ENCODE measurements around the gene LRRC3.

The LRRC3 gene

GRCh38 chr21:44456915-44457736 lies 1.8 kb downstream of the LRRC3 start:
- no peak for DNase-seq (ENCODE audit: low spot score)

- DNase-seq (ENCODE audit: low spot score), result no peak
Observed at GRCh38 chr21:44458971-44459711, 3.8 kb downstream of the LRRC3 start.

DNA sequence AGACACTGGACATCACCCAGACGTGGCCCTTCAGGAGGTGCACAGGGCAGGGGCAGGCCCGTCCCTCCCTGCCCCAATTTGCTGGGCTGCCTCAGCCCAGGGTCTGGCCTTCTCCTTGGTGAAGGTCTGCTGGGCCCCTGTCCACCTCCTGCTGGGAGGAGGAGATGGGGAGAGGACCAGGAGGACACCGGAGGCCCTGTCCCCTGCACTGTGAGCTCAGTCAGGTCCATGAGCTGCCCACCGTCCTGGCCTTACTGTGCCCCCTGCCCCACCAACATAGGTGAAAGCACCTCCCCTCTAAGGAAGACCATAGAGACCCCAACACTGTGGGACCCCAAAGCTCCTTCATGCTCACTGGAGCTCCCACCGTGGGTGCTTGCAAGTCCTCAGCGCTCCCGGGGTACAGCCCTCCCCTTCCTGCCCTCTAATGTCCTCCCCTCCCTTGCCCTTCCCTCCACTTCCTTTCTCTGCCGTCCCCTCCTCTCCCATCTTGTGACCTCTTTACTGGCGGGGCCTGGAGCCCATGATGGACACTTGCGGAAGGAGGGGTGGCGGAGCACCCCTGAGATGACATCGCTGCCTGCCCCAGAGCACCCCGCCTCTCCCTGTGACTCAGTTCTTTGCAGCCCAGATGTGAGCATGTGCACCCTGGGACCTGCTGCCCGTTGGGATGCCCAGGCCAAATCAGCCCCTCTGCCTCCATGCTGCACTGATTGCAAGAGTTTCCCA lies 4.6 kb downstream of the LRRC3 start:
- no peak for DNase-seq (ENCODE audit: low spot score)

GRCh38 chr21:44460441-44460755 lies 5.1 kb downstream of the LRRC3 start:
- DNase-seq (ENCODE audit: low spot score), result no peak

- DNase-seq (ENCODE audit: low spot score), result no peak
Observed at GRCh38 chr21:44461005-44461404, 5.7 kb downstream of the LRRC3 start.

DNA sequence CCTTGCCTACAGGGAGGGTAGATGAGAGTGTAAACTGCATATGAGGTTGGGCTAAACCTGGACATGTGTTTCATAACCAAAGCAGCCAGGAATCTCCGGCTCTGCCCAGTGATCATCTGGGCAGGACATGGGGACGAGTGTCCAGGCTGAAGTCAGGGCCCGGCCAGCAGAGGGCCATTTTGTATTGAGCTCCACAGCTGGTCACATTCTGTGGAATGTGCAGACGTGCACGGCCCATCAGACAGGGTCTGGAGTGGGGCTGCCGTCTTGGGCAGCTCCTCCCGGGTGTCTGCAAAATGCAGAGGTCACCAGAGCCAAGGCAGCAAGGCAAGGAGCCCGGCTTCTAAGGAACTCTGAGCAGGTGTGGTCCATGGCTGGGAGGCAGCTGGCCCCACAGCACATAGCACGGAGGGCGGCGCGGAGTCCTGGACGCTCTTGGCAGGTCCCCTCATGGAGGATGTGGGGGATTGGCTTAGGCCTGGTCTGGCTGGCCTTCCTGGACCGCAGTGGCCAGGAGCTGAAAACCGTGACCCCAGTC lies 6.2 kb downstream of the LRRC3 start:
- no peak for DNase-seq (ENCODE audit: low spot score)

GRCh38 chr21:44462086-44462833 lies 7.0 kb downstream of the LRRC3 start:
- no peak for DNase-seq (ENCODE audit: low spot score)

DNA sequence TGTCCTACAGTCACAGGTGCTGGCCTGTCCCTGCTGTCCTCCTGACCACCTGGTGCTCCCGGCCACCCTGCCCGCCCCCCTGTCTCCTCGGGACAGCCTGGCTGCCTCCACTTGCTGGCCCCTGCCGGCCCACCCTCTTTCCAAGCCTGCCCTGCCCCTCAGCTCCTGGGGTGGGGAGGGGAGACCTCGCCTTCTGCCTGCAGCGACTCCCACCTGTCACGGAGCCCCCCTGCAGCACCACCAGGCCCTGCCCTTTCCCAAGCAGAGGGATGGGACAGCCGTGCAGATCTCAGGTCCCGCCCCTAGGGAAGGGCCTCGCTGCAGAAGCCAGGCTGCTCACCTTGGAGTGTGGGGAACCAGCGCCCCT lies 7.5 kb downstream of the LRRC3 start:
- DNase-seq (ENCODE audit: low spot score), result no peak

GRCh38 chr21:44463724-44464123 lies 8.4 kb downstream of the LRRC3 start:
- DNase-seq (ENCODE audit: low spot score), result no peak

DNA sequence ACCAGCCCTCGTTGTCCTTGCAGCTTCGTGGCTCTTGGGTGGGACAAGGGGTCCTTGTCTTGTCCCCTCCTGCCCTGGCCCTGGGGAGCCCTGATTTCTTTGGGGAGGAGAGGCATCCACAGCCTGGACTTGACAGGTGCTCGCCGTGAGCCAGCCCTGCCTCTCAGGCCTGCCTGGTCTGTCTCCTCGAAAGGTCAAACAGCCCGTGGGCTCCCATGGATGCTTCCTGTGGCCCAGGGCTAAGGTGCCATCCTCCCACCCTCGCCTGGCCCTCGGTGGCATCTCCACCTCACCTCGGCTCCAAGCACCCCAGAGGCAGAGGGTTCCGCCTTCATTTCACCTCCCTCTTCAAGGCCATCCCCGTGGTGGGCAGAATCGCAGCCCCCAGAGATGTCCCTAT lies 9.0 kb downstream of the LRRC3 start:
- no peak for DNase-seq (ENCODE audit: low spot score)

- no peak for DNase-seq (ENCODE audit: low spot score)
Observed at GRCh38 chr21:44466351-44466954, 11.1 kb downstream of the LRRC3 start.

DNA sequence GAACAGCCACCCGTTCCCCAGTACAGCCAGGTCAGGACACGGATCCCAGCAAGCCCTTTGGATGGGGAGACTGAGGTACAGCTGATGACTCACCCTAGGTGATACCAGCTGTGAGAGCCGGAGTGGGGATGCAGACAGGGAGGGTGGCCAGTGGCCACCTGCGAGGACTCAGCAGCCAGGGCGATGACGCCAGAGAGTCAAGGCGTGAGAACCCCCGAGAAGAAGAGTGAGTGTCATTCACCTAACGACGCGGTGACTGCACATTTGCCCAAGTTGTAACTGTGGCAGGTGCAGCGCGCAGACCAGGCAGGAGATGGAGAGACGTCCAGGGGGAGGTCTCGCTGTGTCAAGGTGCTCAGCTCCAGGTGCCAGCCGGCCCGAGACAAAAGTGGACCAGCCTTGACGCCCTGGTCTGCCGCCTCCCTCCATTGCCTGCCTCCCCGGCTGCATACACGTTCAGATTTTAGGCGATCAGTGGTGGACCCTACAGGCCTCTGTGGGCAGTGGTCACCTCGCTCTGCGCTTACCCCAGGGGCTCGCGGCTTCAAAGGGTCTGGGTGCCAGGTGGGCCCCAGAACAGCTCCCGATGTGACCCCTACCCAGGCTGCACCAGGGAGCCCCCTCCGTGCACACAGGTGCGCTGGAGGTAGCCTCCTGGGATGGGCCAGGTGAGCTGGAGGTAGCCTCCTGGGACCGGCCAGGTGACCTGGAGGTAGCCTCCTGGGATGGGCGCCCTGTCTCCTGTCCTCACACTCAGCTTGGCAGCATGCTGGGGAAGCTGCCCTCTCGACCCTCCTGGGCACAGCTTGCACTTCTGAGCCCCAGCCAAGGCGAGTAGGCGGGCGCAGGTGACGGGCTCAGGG lies 11.9 kb downstream of the LRRC3 start:
- DNase-seq (ENCODE audit: low spot score), result no peak

GRCh38 chr21:44467859-44468195 lies 12.5 kb downstream of the LRRC3 start:
- no peak for DNase-seq (ENCODE audit: low spot score)

GRCh38 chr21:44471341-44471740 lies 16.0 kb downstream of the LRRC3 start:
- no peak for DNase-seq (ENCODE audit: low spot score)

DNA sequence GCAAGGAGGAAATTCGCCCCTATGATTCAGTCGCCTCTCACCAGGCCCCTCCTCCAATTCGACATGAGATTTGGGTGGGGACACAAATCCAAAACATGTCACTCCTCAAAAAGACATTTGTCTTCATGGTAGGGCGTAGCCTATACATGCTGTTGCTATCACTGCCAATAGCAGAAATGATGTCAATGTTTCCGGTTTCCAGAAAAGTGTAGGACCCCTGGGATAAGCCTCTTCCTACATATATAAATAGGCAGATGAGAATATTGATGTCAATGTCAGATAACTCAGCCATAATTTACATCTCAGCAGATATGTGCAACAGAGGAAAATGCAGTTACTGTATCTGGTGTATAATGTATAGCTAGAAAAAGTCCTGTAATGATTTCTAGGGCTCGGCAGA lies 16.7 kb downstream of the LRRC3 start:
- DNase-seq (ENCODE audit: low spot score), result no peak

GRCh38 chr21:44473915-44474555 lies 18.7 kb downstream of the LRRC3 start:
- no peak for DNase-seq (ENCODE audit: low spot score)

GRCh38 chr21:44475266-44475845 lies 20.0 kb downstream of the LRRC3 start:
- no peak for DNase-seq (ENCODE audit: low spot score)

DNA sequence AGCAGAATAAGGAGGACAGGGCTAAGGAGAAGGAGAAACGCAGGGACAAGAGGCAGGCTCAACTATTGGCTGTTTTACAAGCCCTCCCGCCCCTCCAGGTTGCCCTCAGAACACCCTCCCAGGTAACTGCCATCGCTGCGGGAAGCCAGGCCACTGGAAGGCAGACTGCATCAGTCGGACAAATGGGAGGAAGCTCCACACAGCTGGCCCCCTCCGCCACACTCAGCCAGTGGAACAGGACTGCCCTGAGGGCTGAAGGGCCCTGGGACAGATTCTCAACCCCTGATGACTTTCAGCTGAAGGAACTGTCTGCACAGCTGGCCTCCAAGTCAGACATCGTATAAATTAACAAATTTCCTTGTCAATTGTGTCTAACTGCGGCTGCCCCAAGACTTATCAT lies 21.8 kb downstream of the LRRC3 start:
- no peak for DNase-seq (ENCODE audit: low spot score)

- DNase-seq (ENCODE audit: low spot score), result no peak
Observed at GRCh38 chr21:44477712-44478111, 22.4 kb downstream of the LRRC3 start.

Measured in CD4-positive, alpha-beta T cell treated with Interleukin-6 at 100 ng/mL for 8 hours (primary cell).